GM12875 (cell line): ENCODE data around the gene SLC17A7.
A peak's percentile ranks its signal among the peaks of the same experiment; 100 is the strongest.

Source experiments
- H3K4me3 ChIP-seq: one replicate; pipeline ENCODE4 v1.5.1; 2011; ENCODE audit warnings: low read depth, low read length, control low read depth
- CTCF ChIP-seq: IDR thresholded peaks from 2 replicates; pipeline ENCODE4 v1.5.1; 2011; ENCODE audit warnings: low read depth, mild to moderate bottlenecking, control low read depth, inconsistent platforms, low read length, moderate library complexity, borderline replicate concordance; ENCODE audit not compliant: insufficient read depth

The SLC17A7 gene

GRCh38 chr19:49486710-49487276 lies 45.5 kb upstream of the SLC17A7 start:
- no peak overlapping the region for H3K4me3 ChIP-seq
- TF ChIP-seq CTCF = peak; percentile 19; the same call in 1 of the 2 replicates

GRCh38 chr19:49486232-49486631 lies 44.9 kb upstream of the SLC17A7 start:
- no peak for TF ChIP-seq CTCF
- no peak overlapping the region for H3K4me3 ChIP-seq

GRCh38 chr19:49481020-49481683 lies 39.8 kb upstream of the SLC17A7 start:
- TF ChIP-seq CTCF = no peak

GRCh38 chr19:49479975-49480628 lies 38.8 kb upstream of the SLC17A7 start:
- no peak overlapping the region for H3K4me3 ChIP-seq
- TF ChIP-seq CTCF = no peak

More at GRCh38 chr19:49481020-49481683, 39.8 kb upstream of the SLC17A7 start:
- no peak overlapping the region for H3K4me3 ChIP-seq

GRCh38 chr19:49475995-49476880 lies 34.9 kb upstream of the SLC17A7 start:
- peak; percentile 55; the same call in 1 of the 2 replicates for TF ChIP-seq CTCF
- no peak overlapping the region for H3K4me3 ChIP-seq

GRCh38 chr19:49475191-49475917 lies 34.0 kb upstream of the SLC17A7 start:
- no peak for TF ChIP-seq CTCF
- no peak overlapping the region for H3K4me3 ChIP-seq
